ENCODE measurements around the gene PRORP.

DNA sequence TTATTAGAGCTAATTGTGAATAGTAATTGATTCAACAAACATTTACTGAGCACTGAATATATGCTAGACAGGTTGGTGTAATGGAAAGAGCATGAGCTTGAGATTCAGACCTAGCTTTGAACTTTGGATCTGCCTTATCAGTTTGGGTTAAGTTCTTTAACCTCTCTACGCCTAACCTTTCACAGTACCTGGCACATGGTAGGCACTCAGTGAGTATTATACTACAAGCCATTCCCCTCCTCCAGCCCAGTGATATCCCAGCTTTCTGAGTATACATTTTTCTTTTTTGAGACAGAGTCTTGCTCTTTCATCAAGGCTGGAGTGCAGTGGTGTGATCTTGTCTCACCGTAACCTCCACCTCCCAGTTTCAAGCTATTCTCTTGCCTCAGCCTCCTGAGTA, 44.3 kb upstream of the PRORP start:
- TF ChIP-seq, protein P1, sequence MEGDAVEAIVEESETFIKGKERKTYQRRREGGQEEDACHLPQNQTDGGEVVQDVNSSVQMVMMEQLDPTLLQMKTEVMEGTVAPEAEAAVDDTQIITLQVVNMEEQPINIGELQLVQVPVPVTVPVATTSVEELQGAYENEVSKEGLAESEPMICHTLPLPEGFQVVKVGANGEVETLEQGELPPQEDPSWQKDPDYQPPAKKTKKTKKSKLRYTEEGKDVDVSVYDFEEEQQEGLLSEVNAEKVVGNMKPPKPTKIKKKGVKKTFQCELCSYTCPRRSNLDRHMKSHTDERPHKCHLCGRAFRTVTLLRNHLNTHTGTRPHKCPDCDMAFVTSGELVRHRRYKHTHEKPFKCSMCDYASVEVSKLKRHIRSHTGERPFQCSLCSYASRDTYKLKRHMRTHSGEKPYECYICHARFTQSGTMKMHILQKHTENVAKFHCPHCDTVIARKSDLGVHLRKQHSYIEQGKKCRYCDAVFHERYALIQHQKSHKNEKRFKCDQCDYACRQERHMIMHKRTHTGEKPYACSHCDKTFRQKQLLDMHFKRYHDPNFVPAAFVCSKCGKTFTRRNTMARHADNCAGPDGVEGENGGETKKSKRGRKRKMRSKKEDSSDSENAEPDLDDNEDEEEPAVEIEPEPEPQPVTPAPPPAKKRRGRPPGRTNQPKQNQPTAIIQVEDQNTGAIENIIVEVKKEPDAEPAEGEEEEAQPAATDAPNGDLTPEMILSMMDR (conservative IDR thresholded peaks at IDR 0.05; ENCODE audit: low read depth in 2 of 2), result no peak
- TF ChIP-seq POLR2AphosphoS5 (IDR thresholded peaks at IDR 0.05; ENCODE audit: low read depth), result no peak
